ENCODE results near the gene CAP2. TPM values are rescaled to one million over a fixed set of nuclear protein-coding genes. Genes with fewer than 3 reads are reported as not detected.

Gene CAP2
- total RNA-seq, 3 donors from 2014 or later: 3.9 to 15.1 (median 7.5) TPM

DNA sequence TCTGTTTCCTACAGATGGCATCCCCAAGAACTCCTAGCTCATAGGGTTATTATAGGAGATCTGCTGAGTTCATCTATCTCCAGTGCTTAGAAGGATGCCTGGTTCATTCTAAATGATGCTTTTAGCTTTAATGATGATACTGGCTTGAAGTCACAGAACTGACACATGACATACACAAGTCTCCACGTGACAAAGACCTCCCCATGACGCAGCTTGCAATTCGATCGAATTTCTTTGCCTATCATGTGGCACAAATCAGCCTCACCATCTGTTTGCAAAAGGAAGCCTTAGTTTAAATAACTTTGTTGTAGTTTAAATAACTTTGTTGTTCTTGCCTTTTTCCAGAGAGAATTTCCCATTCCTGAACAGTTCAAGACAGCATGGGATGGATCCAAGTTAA is 162.6 kb downstream of the CAP2 start:
- intact Hi-C loops (cut with DNase I; ENCODE audit: low total_unique reads): no loop called here
- Histone ChIP-seq H3K27ac (no peak overlapping the region), H3K4me1 (no peaks in the 10 kb centered on the region), H3K36me3 (no peaks in the 10 kb centered on the region), H3K4me3 (no peak overlapping the region), H3K9me3 (no peaks in the 10 kb centered on the region), H3K27me3 (no peaks in the 10 kb centered on the region)
- DNase-seq (ENCODE audit: low spot score in 2 of 2): no peak
- TF ChIP-seq, protein P1, sequence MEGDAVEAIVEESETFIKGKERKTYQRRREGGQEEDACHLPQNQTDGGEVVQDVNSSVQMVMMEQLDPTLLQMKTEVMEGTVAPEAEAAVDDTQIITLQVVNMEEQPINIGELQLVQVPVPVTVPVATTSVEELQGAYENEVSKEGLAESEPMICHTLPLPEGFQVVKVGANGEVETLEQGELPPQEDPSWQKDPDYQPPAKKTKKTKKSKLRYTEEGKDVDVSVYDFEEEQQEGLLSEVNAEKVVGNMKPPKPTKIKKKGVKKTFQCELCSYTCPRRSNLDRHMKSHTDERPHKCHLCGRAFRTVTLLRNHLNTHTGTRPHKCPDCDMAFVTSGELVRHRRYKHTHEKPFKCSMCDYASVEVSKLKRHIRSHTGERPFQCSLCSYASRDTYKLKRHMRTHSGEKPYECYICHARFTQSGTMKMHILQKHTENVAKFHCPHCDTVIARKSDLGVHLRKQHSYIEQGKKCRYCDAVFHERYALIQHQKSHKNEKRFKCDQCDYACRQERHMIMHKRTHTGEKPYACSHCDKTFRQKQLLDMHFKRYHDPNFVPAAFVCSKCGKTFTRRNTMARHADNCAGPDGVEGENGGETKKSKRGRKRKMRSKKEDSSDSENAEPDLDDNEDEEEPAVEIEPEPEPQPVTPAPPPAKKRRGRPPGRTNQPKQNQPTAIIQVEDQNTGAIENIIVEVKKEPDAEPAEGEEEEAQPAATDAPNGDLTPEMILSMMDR (IDR thresholded peaks at IDR 0.05): no peak
- no peak for TF ChIP-seq POLR2A (IDR thresholded peaks at IDR 0.05)
- TF ChIP-seq POLR2AphosphoS5 (IDR thresholded peaks at IDR 0.05): no peak

GRCh38 chr6:17562636-17563035 is 169.2 kb downstream of the CAP2 start:
- TF ChIP-seq, protein P1 (IDR thresholded peaks at IDR 0.05): no peak
- TF ChIP-seq POLR2AphosphoS5 (IDR thresholded peaks at IDR 0.05) (no peak), POLR2A (IDR thresholded peaks at IDR 0.05) (no peak)
- no peak for DNase-seq (ENCODE audit: low spot score in 2 of 2)

DNA sequence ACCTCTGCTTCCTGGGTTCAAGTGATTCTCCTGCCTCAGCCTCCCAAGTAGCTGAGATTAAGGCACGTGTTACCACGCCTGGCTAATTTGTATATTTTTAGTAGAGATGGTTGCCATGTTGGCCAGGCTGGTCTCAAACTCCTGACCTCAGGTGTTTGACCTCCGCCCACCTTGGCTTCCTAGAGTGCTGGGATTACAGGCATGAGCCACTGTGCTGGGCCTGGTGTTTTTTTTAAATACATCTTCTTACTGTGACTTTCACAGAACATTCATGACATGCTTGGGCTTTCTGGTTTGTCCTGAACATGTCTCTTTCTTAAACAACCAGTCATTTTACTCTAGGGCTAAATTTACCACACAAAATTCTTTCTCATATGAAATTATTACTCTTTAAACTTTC is 172.0 kb downstream of the CAP2 start:
- intact Hi-C loops (cut with DNase I; ENCODE audit: low total_unique reads): no loop called here
- Histone ChIP-seq H3K36me3 (no peaks in the 10 kb centered on the region), H3K4me3 (no peak overlapping the region), H3K27me3 (no peaks in the 10 kb centered on the region), H3K4me1 (no peaks in the 10 kb centered on the region), H3K9me3 (peaks cover 0 to 20% of the 10 kb centered on the region in 2 donors), H3K27ac (no peak overlapping the region)
- no peak for TF ChIP-seq POLR2A (IDR thresholded peaks at IDR 0.05)
- TF ChIP-seq, protein P1 (IDR thresholded peaks at IDR 0.05): no peak
- TF ChIP-seq POLR2AphosphoS5 (IDR thresholded peaks at IDR 0.05): no peak
- DNase-seq (ENCODE audit: low spot score in 2 of 2): no peak

More at GRCh38 chr6:17562636-17563035, 169.2 kb downstream of the CAP2 start:
- no peak overlapping the region for H3K4me3 ChIP-seq
- no peaks in the 10 kb centered on the region for H3K36me3 ChIP-seq
- H3K4me1 ChIP-seq: no peaks in the 10 kb centered on the region
- peaks cover 0 to 20% of the 10 kb centered on the region in 2 donors for H3K9me3 ChIP-seq
- no peak overlapping the region for H3K27ac ChIP-seq
- H3K27me3 ChIP-seq: no peaks in the 10 kb centered on the region
- intact Hi-C loops (cut with DNase I; ENCODE audit: low total_unique reads): no loop called here

DNA sequence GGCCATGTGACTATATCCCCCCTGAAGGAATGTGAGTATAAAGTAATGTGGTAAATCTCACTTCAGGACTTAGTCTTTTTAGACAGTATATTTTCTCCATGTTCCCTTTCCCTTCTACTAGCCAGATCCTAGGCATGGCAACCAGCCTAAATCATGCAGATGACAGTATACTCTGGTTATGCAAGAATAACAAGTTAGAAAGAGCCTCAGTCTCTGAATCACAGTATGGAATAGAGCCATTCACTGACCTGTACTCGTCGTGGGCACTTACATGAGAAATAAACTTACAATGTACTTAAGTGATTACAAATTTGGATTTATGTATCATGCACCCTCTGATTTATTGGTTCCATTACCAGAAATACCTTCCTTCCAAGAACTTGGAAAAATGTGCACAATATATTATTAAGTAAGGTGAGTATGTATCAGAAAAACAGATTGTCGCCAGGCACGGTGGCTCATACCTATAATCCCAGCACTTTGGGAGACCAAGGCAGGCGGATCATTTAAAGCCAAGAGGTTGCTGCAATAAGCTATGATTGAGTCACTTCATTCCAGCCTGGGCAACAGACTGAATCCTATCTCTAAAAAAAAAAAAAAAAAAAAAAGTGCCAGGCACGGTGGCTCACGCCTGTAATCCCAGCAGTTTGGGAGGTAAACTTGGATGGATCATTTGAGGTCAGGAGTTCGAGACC is 181.6 kb downstream of the CAP2 start:
- intact Hi-C loops (cut with DNase I; ENCODE audit: low total_unique reads): no loop called here
- H3K36me3 ChIP-seq: no peaks in the 10 kb centered on the region
- no peaks in the 10 kb centered on the region for H3K27me3 ChIP-seq
- H3K9me3 ChIP-seq: peaks cover 0 to 11% of the 10 kb centered on the region in 2 donors
- H3K4me3 ChIP-seq: no peak overlapping the region
- H3K27ac ChIP-seq: no peak overlapping the region
- no peaks in the 10 kb centered on the region for H3K4me1 ChIP-seq
- TF ChIP-seq POLR2A (IDR thresholded peaks at IDR 0.05) (no peak), POLR2AphosphoS5 (IDR thresholded peaks at IDR 0.05) (no peak)
- TF ChIP-seq, protein P1 (IDR thresholded peaks at IDR 0.05): no peak
- no peak for DNase-seq (ENCODE audit: low spot score in 2 of 2)

GRCh38 chr6:17577059-17577458 is 183.7 kb downstream of the CAP2 start:
- Histone ChIP-seq H3K27ac (no peak overlapping the region), H3K4me3 (no peak overlapping the region), H3K9me3 (peaks cover 0 to 11% of the 10 kb centered on the region in 2 donors), H3K4me1 (no peaks in the 10 kb centered on the region), H3K27me3 (no peaks in the 10 kb centered on the region), H3K36me3 (no peaks in the 10 kb centered on the region)
- intact Hi-C loops (cut with DNase I; ENCODE audit: low total_unique reads): no loop called here
- DNase-seq (ENCODE audit: low spot score in 2 of 2): no peak
- TF ChIP-seq POLR2A (IDR thresholded peaks at IDR 0.05) (no peak), POLR2AphosphoS5 (IDR thresholded peaks at IDR 0.05) (no peak)
- TF ChIP-seq, protein P1 (IDR thresholded peaks at IDR 0.05): no peak

Measured in breast epithelium (tissue), 4 donors.